ENCODE measurements around the gene MOGAT1. TPM values are rescaled to one million over a fixed set of nuclear protein-coding genes. Genes with fewer than 3 reads are reported as not detected.
"Not testable (repeated sequence)": the region's sequence is repeated elsewhere in the genome, so short reads cannot be mapped to it uniquely, and the experiment has no call there.

The MOGAT1 gene
- total and polyA plus RNA-seq, 2 of the 4 experiments (the other 2 are of a cell fraction), result not detected

DNA sequence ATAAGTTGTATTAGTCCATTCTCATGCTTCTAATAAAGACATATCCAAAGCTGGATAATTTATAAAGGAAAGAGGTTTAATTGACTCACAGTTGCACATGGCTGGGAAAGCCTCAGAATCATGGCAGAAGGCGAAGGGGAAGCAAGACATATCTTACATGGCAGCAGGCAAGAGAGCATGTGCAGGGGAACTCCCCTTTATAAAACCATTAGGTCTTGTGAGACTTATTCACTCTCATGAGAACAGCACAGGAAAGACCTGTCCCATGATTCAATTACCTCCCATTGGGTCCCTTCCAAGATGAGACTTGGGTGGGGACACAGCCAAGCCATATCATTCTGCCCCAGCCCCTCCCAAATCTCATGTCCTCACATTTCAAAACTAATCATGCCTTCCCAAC, 48.3 kb downstream of the MOGAT1 start:
- H4K5ac ChIP-seq (ENCODE audit: low read depth, low read length); H3K27me3 ChIP-seq (ENCODE audit: control insufficient read depth, insufficient read depth, low read length); H3K4me3 ChIP-seq (ENCODE audit: insufficient read depth, low read depth, low read length); H3K14ac ChIP-seq (replicated peaks; ENCODE audit: low read depth, low read length); H4K20me1 ChIP-seq (ENCODE audit: insufficient read depth, low read length); H2BK5ac ChIP-seq (ENCODE audit: low read depth, low read length, poor library complexity, severe bottlenecking); H2BK15ac ChIP-seq (ENCODE audit: low read depth, low read length); H3K9me1 ChIP-seq (ENCODE audit: insufficient read depth, low read length); H3K9me3 ChIP-seq (ENCODE audit: control insufficient read depth, insufficient read depth, low read length); ATAC-seq (ENCODE audit: low read depth); H4K8ac ChIP-seq (ENCODE audit: low read depth in 2 of 2, low read length in 2 of 2); H3K4ac ChIP-seq (ENCODE audit: low read depth, low read length); H2AFZ ChIP-seq (replicated peaks; ENCODE audit: low read length, poor library complexity); H2BK20ac ChIP-seq (ENCODE audit: low read depth, low read length); DNase-seq; H3K56ac ChIP-seq (ENCODE audit: extremely low read depth, insufficient read depth, low read length); H3K9ac ChIP-seq (ENCODE audit: low read depth, low read length); H2BK120ac ChIP-seq (ENCODE audit: low read depth, low read length); intact Hi-C loops (cut with micrococcal nuclease); H3K4me2 ChIP-seq (ENCODE audit: low read depth, low read length); H2AK5ac ChIP-seq (ENCODE audit: low read depth, low read length); BruUV-seq (replicated peaks); H3K36me3 ChIP-seq (ENCODE audit: control insufficient read depth, insufficient read depth, low read length); H3K79me1 ChIP-seq (ENCODE audit: low read depth in 1 of 2, low read length in 2 of 2); H3K23ac ChIP-seq (ENCODE audit: low read depth, low read length); POLR2A ChIA-PET (ENCODE audit: unreplicated experiment); in situ Hi-C loops (cut with MboI; ENCODE audit: low sequenced_read_pairs); CTCF ChIA-PET; H3K27ac ChIP-seq (ENCODE audit: insufficient read depth, low read length); H3K18ac ChIP-seq (ENCODE audit: low read depth, low read length); H3K4me1 ChIP-seq (ENCODE audit: control insufficient read depth, insufficient read depth, low read length); dilution Hi-C loops (cut with HindIII; ENCODE audit: low sequenced_read_pairs, unreplicated experiment); H4K91ac ChIP-seq (ENCODE audit: insufficient read depth, low read depth, low read length); H2AK9ac ChIP-seq (replicated peaks; ENCODE audit: low read depth, low read length, poor library complexity): not testable (repeated sequence)
- no CpG with 5 or more reads among the region's 1 CpG for WGBS, 2 experiments (ENCODE audit: extremely low coverage in 2 of 2, insufficient read length in 1 of 2)

- H4K5ac ChIP-seq (ENCODE audit: low read depth, low read length); H3K56ac ChIP-seq (ENCODE audit: extremely low read depth, insufficient read depth, low read length); dilution Hi-C loops (cut with HindIII; ENCODE audit: low sequenced_read_pairs, unreplicated experiment); H3K4me1 ChIP-seq (ENCODE audit: control insufficient read depth, insufficient read depth, low read length); H3K4me2 ChIP-seq (ENCODE audit: low read depth, low read length); POLR2A ChIA-PET (ENCODE audit: unreplicated experiment); H3K18ac ChIP-seq (ENCODE audit: low read depth, low read length); DNase-seq; H4K20me1 ChIP-seq (ENCODE audit: insufficient read depth, low read length); intact Hi-C loops (cut with micrococcal nuclease); H2BK15ac ChIP-seq (ENCODE audit: low read depth, low read length); H3K27ac ChIP-seq (ENCODE audit: insufficient read depth, low read length); H2BK5ac ChIP-seq (ENCODE audit: low read depth, low read length, poor library complexity, severe bottlenecking); H3K27me3 ChIP-seq (ENCODE audit: control insufficient read depth, insufficient read depth, low read length); H3K79me1 ChIP-seq (ENCODE audit: low read depth in 1 of 2, low read length in 2 of 2); H4K91ac ChIP-seq (ENCODE audit: insufficient read depth, low read depth, low read length); H2AFZ ChIP-seq (replicated peaks; ENCODE audit: low read length, poor library complexity); H3K9me3 ChIP-seq (ENCODE audit: control insufficient read depth, insufficient read depth, low read length); H3K9me1 ChIP-seq (ENCODE audit: insufficient read depth, low read length); ATAC-seq (ENCODE audit: low read depth); H3K36me3 ChIP-seq (ENCODE audit: control insufficient read depth, insufficient read depth, low read length); H3K4ac ChIP-seq (ENCODE audit: low read depth, low read length); H3K14ac ChIP-seq (replicated peaks; ENCODE audit: low read depth, low read length); H2AK5ac ChIP-seq (ENCODE audit: low read depth, low read length); H3K23ac ChIP-seq (ENCODE audit: low read depth, low read length); in situ Hi-C loops (cut with MboI; ENCODE audit: low sequenced_read_pairs); H3K4me3 ChIP-seq (ENCODE audit: insufficient read depth, low read depth, low read length); H2BK120ac ChIP-seq (ENCODE audit: low read depth, low read length); H3K9ac ChIP-seq (ENCODE audit: low read depth, low read length); BruUV-seq (replicated peaks); H4K8ac ChIP-seq (ENCODE audit: low read depth in 2 of 2, low read length in 2 of 2); H2AK9ac ChIP-seq (replicated peaks; ENCODE audit: low read depth, low read length, poor library complexity); H2BK20ac ChIP-seq (ENCODE audit: low read depth, low read length): not testable (repeated sequence)
- CTCF ChIA-PET, result interaction anchor here (1.0 kb wide), 1 partner anchor 14 kb away, joined by 5 read pairs; no protein-coding TSS in a partner anchor
- WGBS, 2 experiments (ENCODE audit: extremely low coverage in 2 of 2, insufficient read length in 1 of 2), result no CpG with 5 or more reads among the region's 2 CpGs
Measured at GRCh38 chr2:222721597-222721996, 50.1 kb downstream of the MOGAT1 start.
